Activated CD8-positive, alpha-beta T cell treated with anti-CD3 and anti-CD28 coated beads for 36 hours (primary cell): ENCODE measurements around the gene CD86. TPM values are rescaled to one million over a fixed set of nuclear protein-coding genes. Genes with fewer than 3 reads are reported as not detected.

Experiments
- ATAC-seq: fragments of 200-7000 bp; cut with Tn5 transposase; one replicate; pipeline ENCODE4 v1.10.0; 2021; ENCODE audit warnings: mild to moderate bottlenecking, moderate library complexity
- CTCF ChIA-PET: fragments of 350-600 bp; sonication (Branson Sonifier 250); formaldehyde crosslinking; loops from one replicate; lab custom pipeline; 2021; ENCODE audit warnings: antibody characterized with exemption; lab: Charles Lee
- POLR2A ChIA-PET: fragments of 350-600 bp; sonication (Branson Sonifier 250); formaldehyde crosslinking; loops from one replicate; lab custom pipeline; 2021; ENCODE audit warnings: antibody characterized with exemption; lab: Charles Lee
- DNase-seq: peaks from one replicate; pipeline ENCODE4 v3.0.0-alpha.2; 2020
- H3K27ac Mint-ChIP-seq: one replicate; pipeline ENCODE4 v1.8.0; 2021; ENCODE audit warnings: mild to moderate bottlenecking, mixed read lengths
- H3K27me3 Mint-ChIP-seq: one replicate; pipeline ENCODE4 v1.8.0; 2021; ENCODE audit warnings: mixed read lengths
- H3K36me3 Mint-ChIP-seq: one replicate; pipeline ENCODE4 v1.8.0; 2021; ENCODE audit warnings: low read depth, mixed read lengths
- H3K4me1 Mint-ChIP-seq: one replicate; pipeline ENCODE4 v1.8.0; 2021; ENCODE audit warnings: low read depth, mixed read lengths
- H3K4me3 Mint-ChIP-seq: one replicate; pipeline ENCODE4 v1.8.0; 2021; ENCODE audit warnings: mild to moderate bottlenecking, moderate library complexity, mixed read lengths
- H3K9me3 Mint-ChIP-seq: one replicate; pipeline ENCODE4 v1.8.0; 2021; ENCODE audit warnings: mixed read lengths
- CTCF ChIP-seq: fragments of 200-600 bp; IDR thresholded peaks from one replicate; pipeline ENCODE4 v1.8.0; 2022; ENCODE audit warnings: antibody characterized with exemption, mild to moderate bottlenecking
- intact Hi-C: fragments of 100-400 bp; cut with micrococcal nuclease; formaldehyde crosslinking; loops from one replicate; pipeline ENCODE4 v1.10.0; 2022
- total RNA-seq, 2 experiments: library from RNA; stranded (reverse); gene quantifications; one replicate each; pipeline ENCODE4 v1.2.3, GENCODE V29; 2021

The CD86 gene
- total RNA-seq, 2 experiments from 2014 or later: 0.43 to 0.52 TPM

GRCh38 chr3:122094693-122095092 lies 39.5 kb downstream of the CD86 start:
- TF ChIP-seq CTCF: no peak
- Mint-ChIP-seq H3K4me3 (no peak overlapping the region), H3K27ac (no peak overlapping the region), H3K36me3 (no peaks in the 10 kb centered on the region), H3K4me1 (peaks cover 15% of the 10 kb centered on the region), H3K9me3 (no peaks in the 10 kb centered on the region), H3K27me3 (no peaks in the 10 kb centered on the region)
- ChIA-PET POLR2A (interaction anchor here (0.7 to 0.9 kb wide), 3 partner anchors 8 to 26 kb away, joined by 3 to 5 read pairs (median 4); no protein-coding TSS in a partner anchor), CTCF (interaction anchor here (0.7 to 1.8 kb wide), 5 partner anchors 10 to 205 kb away, joined by 3 to 6 read pairs (median 4); no protein-coding TSS in a partner anchor)
- ATAC-seq: no peak
- intact Hi-C loops: loop anchor here (5.0 to 10.0 kb wide), 2 partner anchors 210 to 257 kb away; partner anchors contain the start of genes EAF2 and IQCB1
- no peak for DNase-seq

DNA sequence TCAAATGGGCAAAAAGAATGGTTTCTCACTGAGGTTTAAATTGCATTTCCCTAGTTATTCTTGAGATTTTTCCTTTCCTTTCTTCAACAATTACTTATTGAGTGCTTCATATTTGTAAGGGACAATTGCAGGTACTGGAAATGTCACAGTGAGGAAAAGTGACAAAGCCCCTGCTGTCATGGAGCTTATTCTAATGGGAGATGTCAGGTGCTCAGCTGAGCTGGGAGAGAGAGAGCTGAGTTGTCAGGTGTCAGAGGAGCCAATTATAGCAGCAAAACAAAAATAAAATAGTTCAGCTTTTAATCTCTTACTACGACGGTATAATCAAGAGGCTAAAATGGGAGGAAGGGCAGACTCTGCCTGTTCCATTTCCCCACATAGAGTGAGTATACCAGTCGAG lies 42.0 kb downstream of the CD86 start:
- peaks cover 26% of the 10 kb centered on the region for H3K4me1 Mint-ChIP-seq
- DNase-seq (no peak), ATAC-seq (no peak)
- intact Hi-C loops: loop anchor here (5.0 to 10.0 kb wide), 2 partner anchors 212 to 260 kb away; partner anchors contain the start of genes EAF2 and IQCB1
- ChIA-PET CTCF (interaction anchor here (1.0 to 1.6 kb wide), 3 partner anchors 204 to 551 kb away, joined by 3 read pairs; partner anchors contain the start of gene POLQ), POLR2A (no interaction called here)
- no peak overlapping the region for H3K27ac Mint-ChIP-seq
- no peaks in the 10 kb centered on the region for H3K27me3 Mint-ChIP-seq
- H3K36me3 Mint-ChIP-seq: no peaks in the 10 kb centered on the region
- no peaks in the 10 kb centered on the region for H3K9me3 Mint-ChIP-seq
- TF ChIP-seq CTCF: no peak
- no peak overlapping the region for H3K4me3 Mint-ChIP-seq

- H3K36me3 Mint-ChIP-seq: no peaks in the 10 kb centered on the region
- ChIA-PET CTCF (interaction anchor here (1.4 to 6.4 kb wide), 3 partner anchors 202 to 552 kb away, joined by 3 to 80 read pairs (median 5); partner anchors contain the start of gene POLQ), POLR2A (no interaction called here)
- H3K4me1 Mint-ChIP-seq: peaks cover 34% of the 10 kb centered on the region
- H3K27ac Mint-ChIP-seq: no peak overlapping the region
- no peak for TF ChIP-seq CTCF
- no peak overlapping the region for H3K4me3 Mint-ChIP-seq
- H3K27me3 Mint-ChIP-seq: no peaks in the 10 kb centered on the region
- no peak for ATAC-seq
- no peak for DNase-seq
- no peaks in the 10 kb centered on the region for H3K9me3 Mint-ChIP-seq
- intact Hi-C loops: loop anchor here (5.0 to 10.0 kb wide), 2 partner anchors 214 to 261 kb away; partner anchors contain the start of genes EAF2 and IQCB1
Observed at GRCh38 chr3:122098611-122099010, 43.4 kb downstream of the CD86 start.

DNA sequence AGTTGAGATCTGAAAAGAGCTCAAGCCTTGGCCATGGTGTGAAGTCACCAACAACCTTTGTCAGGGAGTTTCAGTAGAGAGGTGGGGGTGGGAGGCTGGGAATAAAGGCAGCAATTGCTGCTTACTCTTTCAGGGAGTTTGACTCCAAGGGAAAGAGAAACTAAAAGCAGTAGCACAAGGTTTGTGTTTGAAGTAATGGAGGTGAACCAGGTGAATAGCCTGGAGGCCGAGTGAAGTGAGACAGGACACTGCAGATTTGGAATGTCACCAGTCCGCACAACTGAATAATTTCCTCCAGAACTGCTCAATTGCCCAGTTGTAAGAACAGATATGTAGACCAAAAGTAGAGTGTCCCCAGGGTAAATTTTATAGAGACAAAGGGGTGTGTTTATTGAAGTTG lies 44.1 kb downstream of the CD86 start:
- Mint-ChIP-seq H3K27me3 (no peaks in the 10 kb centered on the region), H3K27ac (no peak overlapping the region), H3K9me3 (no peaks in the 10 kb centered on the region), H3K4me3 (no peak overlapping the region), H3K36me3 (no peaks in the 10 kb centered on the region), H3K4me1 (peaks cover 35% of the 10 kb centered on the region)
- TF ChIP-seq CTCF: no peak
- POLR2A ChIA-PET: no interaction called here
- CTCF ChIA-PET: interaction anchor here (1.4 to 6.4 kb wide), 3 partner anchors 160 to 552 kb away, joined by 5 to 80 read pairs (median 53); no protein-coding TSS in a partner anchor
- intact Hi-C loops: loop anchor here (5.0 to 10.0 kb wide), 2 partner anchors 214 to 262 kb away; partner anchors contain the start of genes EAF2 and IQCB1
- ATAC-seq (no peak), DNase-seq (no peak)

- Mint-ChIP-seq H3K27ac (no peak overlapping the region), H3K9me3 (no peaks in the 10 kb centered on the region), H3K27me3 (no peaks in the 10 kb centered on the region), H3K4me3 (no peak overlapping the region), H3K4me1 (peaks cover 39% of the 10 kb centered on the region), H3K36me3 (no peaks in the 10 kb centered on the region)
- intact Hi-C loops: loop anchor here (5.0 kb wide), 1 partner anchor 47 kb away; no protein-coding TSS in a partner anchor
- ATAC-seq (no peak), DNase-seq (no peak)
- TF ChIP-seq CTCF: no peak
- CTCF ChIA-PET: interaction anchor here (0.9 to 6.4 kb wide), 10 partner anchors 9 to 553 kb away, joined by 3 to 80 read pairs (median 5); no protein-coding TSS in a partner anchor
- POLR2A ChIA-PET: interaction anchor here (0.7 kb wide), 1 partner anchor 10 kb away, joined by 3 read pairs; no protein-coding TSS in a partner anchor
Observed at GRCh38 chr3:122100083-122100482, 44.9 kb downstream of the CD86 start.
